ENCODE results near the gene SVEP1.

Gene SVEP1

DNA sequence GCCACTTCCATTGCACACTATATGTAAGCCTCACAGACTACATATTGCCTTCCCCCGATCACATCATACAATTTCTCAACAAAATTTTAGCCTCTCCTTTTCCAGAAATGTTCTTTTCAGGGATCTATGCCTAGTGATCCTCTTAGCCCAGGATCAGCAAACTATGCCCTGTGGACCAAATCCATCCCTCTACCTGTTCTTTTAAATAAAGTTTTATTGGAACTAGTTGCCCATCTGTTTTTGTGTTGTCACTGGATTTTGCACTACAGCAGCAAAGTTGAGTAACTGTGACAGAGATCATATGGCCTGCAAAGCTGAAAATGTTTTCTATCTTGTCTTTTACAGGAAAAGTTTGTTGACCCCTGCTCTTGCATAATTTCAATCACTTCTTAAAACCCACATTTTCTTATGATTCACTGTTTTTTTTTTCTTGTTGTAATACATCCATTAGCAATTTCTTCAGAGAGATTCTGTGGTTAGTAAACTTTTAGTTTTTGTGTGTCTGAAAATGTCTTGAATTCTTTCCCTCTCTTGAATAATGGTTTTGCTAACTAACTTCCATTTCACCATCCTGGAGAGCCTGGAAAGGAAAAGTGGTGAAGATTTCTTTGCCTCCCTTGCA lies 248.9 kb downstream of the SVEP1 start:
- Histone ChIP-seq H3K4me3 (ENCODE audit: low read length) (no peak overlapping the region), H3K4me1 (ENCODE audit: control insufficient read depth, low read length) (no peaks in the 10 kb centered on the region), H3K36me3 (ENCODE audit: control insufficient read depth, low read length) (no peaks in the 10 kb centered on the region), H3K27ac (ENCODE audit: low read depth, low read length) (no peak overlapping the region), H3K9me3 (ENCODE audit: control insufficient read depth, insufficient read depth, low read length) (no peaks in the 10 kb centered on the region), H3F3A (ENCODE audit: control insufficient read depth, insufficient read depth) (no peaks in the 10 kb centered on the region), H3K4me2 (ENCODE audit: low read length) (no peak overlapping the region), H3K27me3 (ENCODE audit: control insufficient read depth, low read length) (no peaks in the 10 kb centered on the region), H4K20me1 (ENCODE audit: control insufficient read depth, insufficient read depth, low read depth, low read length) (no peaks in the 10 kb centered on the region), H3K79me2 (ENCODE audit: control insufficient read depth, low read length) (no peaks in the 10 kb centered on the region), H3K9me2 (replicated peaks; ENCODE audit: control insufficient read depth, low read length) (no peaks in the 10 kb centered on the region)
- TF ChIP-seq EZH2phosphoT487 (IDR thresholded peaks at IDR 0.05; ENCODE audit: borderline replicate concordance, low read length): no peak
- TF ChIP-seq, protein P1, sequence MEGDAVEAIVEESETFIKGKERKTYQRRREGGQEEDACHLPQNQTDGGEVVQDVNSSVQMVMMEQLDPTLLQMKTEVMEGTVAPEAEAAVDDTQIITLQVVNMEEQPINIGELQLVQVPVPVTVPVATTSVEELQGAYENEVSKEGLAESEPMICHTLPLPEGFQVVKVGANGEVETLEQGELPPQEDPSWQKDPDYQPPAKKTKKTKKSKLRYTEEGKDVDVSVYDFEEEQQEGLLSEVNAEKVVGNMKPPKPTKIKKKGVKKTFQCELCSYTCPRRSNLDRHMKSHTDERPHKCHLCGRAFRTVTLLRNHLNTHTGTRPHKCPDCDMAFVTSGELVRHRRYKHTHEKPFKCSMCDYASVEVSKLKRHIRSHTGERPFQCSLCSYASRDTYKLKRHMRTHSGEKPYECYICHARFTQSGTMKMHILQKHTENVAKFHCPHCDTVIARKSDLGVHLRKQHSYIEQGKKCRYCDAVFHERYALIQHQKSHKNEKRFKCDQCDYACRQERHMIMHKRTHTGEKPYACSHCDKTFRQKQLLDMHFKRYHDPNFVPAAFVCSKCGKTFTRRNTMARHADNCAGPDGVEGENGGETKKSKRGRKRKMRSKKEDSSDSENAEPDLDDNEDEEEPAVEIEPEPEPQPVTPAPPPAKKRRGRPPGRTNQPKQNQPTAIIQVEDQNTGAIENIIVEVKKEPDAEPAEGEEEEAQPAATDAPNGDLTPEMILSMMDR (IDR thresholded peaks at IDR 0.05; ENCODE audit: low read depth, low read length, poor library complexity, severe bottlenecking): no peak

DNA sequence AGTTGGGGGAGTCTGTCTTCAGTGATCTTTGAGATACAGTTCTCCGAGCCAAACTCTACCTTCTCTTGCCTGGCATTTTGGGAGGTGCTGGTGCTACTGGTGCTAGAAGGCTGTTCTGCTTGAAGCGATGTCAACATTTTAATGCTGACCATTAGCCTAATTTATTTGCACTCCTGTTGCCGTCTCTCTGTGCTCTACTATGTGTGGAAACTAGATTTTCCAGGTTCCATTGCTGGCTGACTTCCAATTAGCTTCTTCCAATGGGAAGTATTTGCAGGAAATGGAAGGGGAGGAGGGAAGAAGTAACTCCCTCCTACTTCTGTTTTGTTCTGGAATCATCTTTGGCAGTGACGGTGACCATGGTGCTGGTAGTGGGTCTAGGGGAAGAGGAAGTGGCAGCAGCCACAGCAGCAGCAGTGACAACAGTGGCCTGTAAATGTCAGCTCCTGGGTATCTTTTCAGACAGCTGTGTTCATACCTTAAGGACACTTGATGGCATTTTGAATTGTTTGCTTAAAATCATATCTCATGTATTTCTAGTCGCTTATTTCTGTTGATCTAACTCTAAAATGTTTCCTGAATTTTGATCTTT lies 249.8 kb downstream of the SVEP1 start:
- no peaks in the 10 kb centered on the region for H3K4me1 ChIP-seq (ENCODE audit: control insufficient read depth, low read length)
- no peak overlapping the region for H3K4me3 ChIP-seq (ENCODE audit: low read length)
- H3K9me2 ChIP-seq (replicated peaks; ENCODE audit: control insufficient read depth, low read length): no peaks in the 10 kb centered on the region
- no peaks in the 10 kb centered on the region for H3K27me3 ChIP-seq (ENCODE audit: control insufficient read depth, low read length)
- H3K79me2 ChIP-seq (ENCODE audit: control insufficient read depth, low read length): no peaks in the 10 kb centered on the region
- no peak overlapping the region for H3K4me2 ChIP-seq (ENCODE audit: low read length)
- H4K20me1 ChIP-seq (ENCODE audit: control insufficient read depth, insufficient read depth, low read depth, low read length): no peaks in the 10 kb centered on the region
- H3K36me3 ChIP-seq (ENCODE audit: control insufficient read depth, low read length): no peaks in the 10 kb centered on the region
- H3K27ac ChIP-seq (ENCODE audit: low read depth, low read length): no peak overlapping the region
- no peaks in the 10 kb centered on the region for H3F3A ChIP-seq (ENCODE audit: control insufficient read depth, insufficient read depth)
- TF ChIP-seq, protein P1 (IDR thresholded peaks at IDR 0.05; ENCODE audit: low read depth, low read length, poor library complexity, severe bottlenecking): no peak
- no peak for TF ChIP-seq EZH2phosphoT487 (IDR thresholded peaks at IDR 0.05; ENCODE audit: borderline replicate concordance, low read length)
- no peaks in the 10 kb centered on the region for H3K9me3 ChIP-seq (ENCODE audit: control insufficient read depth, insufficient read depth, low read length)

DNA sequence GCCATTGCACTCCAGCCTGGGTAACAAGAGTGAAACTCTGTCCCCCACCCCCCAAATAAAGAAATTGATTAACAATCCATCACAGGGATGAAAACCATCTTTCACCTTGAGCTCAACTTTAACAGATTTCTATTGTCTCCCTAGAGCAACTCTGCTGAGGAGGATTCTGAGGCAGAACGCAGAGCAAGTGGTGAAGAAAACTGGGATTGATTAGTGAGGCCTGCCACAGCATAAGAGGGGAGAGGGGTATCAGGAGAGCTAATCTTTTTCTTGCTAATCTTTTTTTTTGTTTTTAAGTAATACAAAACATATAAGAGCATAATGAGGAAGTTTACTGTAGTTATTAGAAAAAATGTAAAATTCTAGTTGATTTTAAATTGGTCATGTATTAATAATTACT lies 250.8 kb downstream of the SVEP1 start:
- no peaks in the 10 kb centered on the region for H3K9me3 ChIP-seq (ENCODE audit: control insufficient read depth, insufficient read depth, low read length)
- no peaks in the 10 kb centered on the region for H3K36me3 ChIP-seq (ENCODE audit: control insufficient read depth, low read length)
- H3K4me3 ChIP-seq (ENCODE audit: low read length): no peak overlapping the region
- TF ChIP-seq, protein P1 (IDR thresholded peaks at IDR 0.05; ENCODE audit: low read depth, low read length, poor library complexity, severe bottlenecking): no peak
- TF ChIP-seq EZH2phosphoT487 (IDR thresholded peaks at IDR 0.05; ENCODE audit: borderline replicate concordance, low read length): no peak
- H3K27ac ChIP-seq (ENCODE audit: low read depth, low read length): no peak overlapping the region
- H3K9me2 ChIP-seq (replicated peaks; ENCODE audit: control insufficient read depth, low read length): no peaks in the 10 kb centered on the region
- H3K4me1 ChIP-seq (ENCODE audit: control insufficient read depth, low read length): no peaks in the 10 kb centered on the region
- no peaks in the 10 kb centered on the region for H4K20me1 ChIP-seq (ENCODE audit: control insufficient read depth, insufficient read depth, low read depth, low read length)
- H3K79me2 ChIP-seq (ENCODE audit: control insufficient read depth, low read length): no peaks in the 10 kb centered on the region
- no peaks in the 10 kb centered on the region for H3F3A ChIP-seq (ENCODE audit: control insufficient read depth, insufficient read depth)
- no peaks in the 10 kb centered on the region for H3K27me3 ChIP-seq (ENCODE audit: control insufficient read depth, low read length)
- H3K4me2 ChIP-seq (ENCODE audit: low read length): no peak overlapping the region

Measured in DOHH2 (cell line).